Renal cortex interstitium (tissue), 11 donors: Measurements from ENCODE around the gene MCTP2. TPM values are rescaled to one million over a fixed set of nuclear protein-coding genes. Genes with fewer than 3 reads are reported as not detected.

Experiments used
- DNase-seq, 11 donors: peaks; one replicate each; pipeline ENCODE4 v3.0.0-alpha.2; 2013; ENCODE audit warnings: low read depth in 9 of 11, low spot score in 4 of 11; ENCODE audit errors: extremely low read depth in 1 of 11
- polyA plus RNA-seq, 3 donors: library from polyadenylated mRNA; unstranded; fragments of 120-200 nt; gene quantifications; one replicate each; pipeline ENCODE4 v1.2.1, GENCODE V29; 2013; ENCODE audit not compliant: insufficient read length in 3 of 3

Gene MCTP2
- polyA plus RNA-seq, 3 donors, result 18.0 to 22.0 (median 21.8) TPM

GRCh38 chr15:94327356-94327936 is 96.1 kb downstream of the MCTP2 start:
- peak in 4 of 11 donors; percentile 29 to 55 (median 41) for DNase-seq

DNA sequence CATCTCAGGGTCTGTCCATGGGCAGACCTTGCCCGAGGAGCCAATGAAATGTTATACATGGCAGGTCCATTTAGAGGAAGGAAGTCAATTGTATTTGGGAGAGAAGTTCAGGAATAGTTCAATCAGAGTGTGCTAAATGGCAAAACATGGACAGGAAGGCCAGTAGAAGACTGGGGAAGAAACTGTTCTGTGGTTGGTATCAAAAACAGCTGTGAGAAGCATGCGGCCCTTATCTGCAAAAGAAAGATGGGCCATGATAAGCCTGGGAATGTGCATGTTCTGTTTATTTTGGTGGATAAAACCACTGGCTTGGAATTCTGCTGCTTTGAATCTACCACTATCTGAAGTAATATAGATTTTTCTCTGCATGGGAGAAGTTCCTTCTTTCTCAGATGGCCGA is 100.4 kb downstream of the MCTP2 start:
- no peak for DNase-seq

- no peak for DNase-seq
Measured at GRCh38 chr15:94335616-94336015, 104.3 kb downstream of the MCTP2 start.

- no peak for DNase-seq
Measured at GRCh38 chr15:94336817-94337467, 105.6 kb downstream of the MCTP2 start.

- DNase-seq, result no peak
Measured at GRCh38 chr15:94338243-94338846, 107.0 kb downstream of the MCTP2 start.

- DNase-seq, result no peak
Measured at GRCh38 chr15:94346282-94346681, 114.9 kb downstream of the MCTP2 start.

DNA sequence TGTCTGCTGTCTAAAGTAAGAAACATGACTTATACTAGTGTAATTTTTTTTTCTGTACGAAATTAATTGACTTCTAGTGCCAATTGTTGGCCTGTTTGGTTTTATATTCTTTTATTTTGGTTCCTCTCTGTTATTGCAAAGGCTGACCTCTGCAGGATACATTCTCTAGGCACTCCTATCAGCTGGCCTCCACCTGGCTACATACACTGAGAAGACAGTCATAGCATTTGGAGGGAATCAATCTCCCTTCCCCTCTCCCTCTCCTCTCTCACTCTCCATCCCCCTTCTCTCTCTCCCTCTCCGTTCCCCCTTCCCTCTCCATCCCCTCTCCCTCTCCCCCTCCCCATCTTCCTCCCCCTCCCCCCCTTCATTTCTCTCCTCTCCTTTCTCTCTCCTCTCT is 116.7 kb downstream of the MCTP2 start:
- no peak for DNase-seq

GRCh38 chr15:94351031-94351535 is 119.7 kb downstream of the MCTP2 start:
- DNase-seq, result peak in 2 of 11 donors; percentile 66 to 80

- peak in 8 of 11 donors; percentile 66 to 89 (median 79) for DNase-seq
Measured at GRCh38 chr15:94352636-94353487, 121.5 kb downstream of the MCTP2 start.

DNA sequence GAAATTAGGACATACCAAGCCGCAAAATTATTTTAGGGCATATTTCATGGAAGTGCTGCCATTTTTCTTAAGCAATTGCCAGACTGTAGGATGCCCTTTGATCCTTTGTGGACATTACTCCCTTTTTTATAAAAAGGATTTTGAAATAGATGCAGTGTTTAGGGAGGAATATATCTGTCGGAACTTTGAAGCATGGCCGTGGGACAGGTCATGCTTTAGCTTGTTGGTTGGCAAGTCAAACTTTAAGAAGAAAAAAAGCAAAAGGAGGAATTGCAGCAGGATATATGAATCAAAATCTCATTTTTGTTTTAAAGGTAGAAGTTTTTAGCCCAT is 122.1 kb downstream of the MCTP2 start:
- no peak for DNase-seq

GRCh38 chr15:94354655-94355054 is 123.3 kb downstream of the MCTP2 start:
- DNase-seq, result no peak

GRCh38 chr15:94359716-94360115 is 128.4 kb downstream of the MCTP2 start:
- no peak for DNase-seq

DNA sequence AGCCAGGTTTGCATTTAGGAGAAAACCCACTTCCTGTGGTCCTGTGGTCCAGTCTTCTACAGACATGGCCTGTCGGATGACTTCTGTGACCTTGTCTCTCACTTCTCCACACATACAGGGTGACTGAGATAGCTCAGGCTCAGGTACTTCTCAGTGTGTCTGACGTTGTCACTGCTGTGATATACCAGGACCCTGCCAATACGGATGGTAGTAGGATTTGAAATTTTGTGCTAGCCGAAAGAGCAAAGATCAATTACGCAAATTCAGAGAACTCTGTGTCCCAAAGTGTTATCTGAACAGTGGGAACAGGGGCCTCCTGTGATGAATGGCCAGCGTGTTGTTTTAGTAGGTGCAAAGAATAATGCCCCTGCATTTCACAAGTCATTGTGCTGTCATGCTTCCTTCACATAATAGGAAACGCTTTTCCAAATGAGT is 128.9 kb downstream of the MCTP2 start:
- DNase-seq, result no peak

GRCh38 chr15:94362385-94363092 is 131.2 kb downstream of the MCTP2 start:
- peak in 4 of 11 donors; percentile 61 to 71 (median 68) for DNase-seq

GRCh38 chr15:94363382-94363781 is 132.0 kb downstream of the MCTP2 start:
- DNase-seq, result no peak

DNA sequence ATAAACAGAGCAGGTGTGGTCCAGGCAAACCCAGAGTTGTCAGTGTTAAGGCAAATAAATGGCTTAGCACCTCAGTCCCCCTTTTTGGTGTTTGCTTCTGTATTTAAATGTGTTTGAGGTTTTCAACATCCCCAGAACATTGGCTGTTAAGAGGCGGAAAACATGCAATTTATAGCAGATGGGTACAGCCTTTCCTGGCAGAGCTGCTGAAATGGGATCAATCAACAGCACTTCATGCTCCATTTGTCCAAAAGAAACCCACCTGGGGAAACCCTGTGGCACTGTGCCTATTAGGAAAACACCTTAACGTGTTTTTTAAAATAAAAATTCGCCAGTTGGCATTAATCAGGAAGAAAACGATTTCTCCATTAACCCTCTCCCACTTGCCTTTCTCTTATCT is 135.4 kb downstream of the MCTP2 start:
- DNase-seq, result no peak

GRCh38 chr15:94367726-94368535 is 136.6 kb downstream of the MCTP2 start:
- DNase-seq, result no peak
